Measurements from ENCODE around the gene HRH3. TPM values are rescaled to one million over a fixed set of nuclear protein-coding genes. Genes with fewer than 3 reads are reported as not detected.

The HRH3 gene
- total RNA-seq, 1 donor from 2014 or later = 0.07 TPM

DNA sequence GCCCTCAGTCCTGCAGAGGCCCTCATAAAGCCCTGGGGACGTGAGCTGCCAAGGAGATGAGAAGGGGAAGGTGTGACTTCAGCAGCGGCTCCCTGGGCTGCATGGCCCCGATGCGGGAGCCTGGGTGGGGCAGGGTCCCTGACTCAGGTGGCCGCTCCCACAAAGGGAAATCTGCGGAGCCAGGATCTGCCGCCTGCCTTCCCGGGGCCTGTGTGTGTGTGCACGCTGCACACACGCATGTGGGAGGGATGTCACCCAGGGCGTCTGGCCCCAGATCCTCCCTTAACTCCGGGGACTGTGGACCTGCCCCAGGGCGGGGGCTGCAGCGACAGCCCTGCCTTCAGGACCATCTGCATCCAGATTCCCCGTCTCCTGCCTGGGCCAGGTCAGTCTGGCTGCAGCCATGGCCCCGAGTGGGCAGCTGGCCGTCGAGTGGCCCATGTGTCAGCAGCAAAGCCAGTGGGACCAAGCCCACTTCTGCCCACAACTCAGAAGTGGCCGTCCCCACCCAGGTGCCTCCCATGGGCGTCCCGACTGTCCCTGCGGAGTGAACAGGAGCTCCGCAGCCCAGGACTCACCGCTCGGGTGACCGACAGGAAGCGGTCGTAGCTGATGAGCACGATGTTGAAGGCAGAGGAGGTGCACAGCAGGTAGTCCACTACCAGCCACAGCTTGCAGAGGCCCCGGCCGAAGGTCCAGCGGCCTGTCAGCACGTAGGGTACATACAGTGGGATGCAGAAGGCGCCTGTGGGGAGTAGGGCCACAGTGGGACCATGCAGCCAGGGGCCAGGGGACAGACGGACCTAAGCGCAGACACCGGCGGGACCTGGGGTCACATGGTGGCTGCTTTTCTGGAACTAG lies 1.9 kb downstream of the HRH3 start:
- Histone ChIP-seq H3K79me2 (ENCODE audit: insufficient read depth, low read length) (no peaks in the 10 kb centered on the region), H3K9me3 (ENCODE audit: insufficient read depth, low read depth, low read length) (no peaks in the 10 kb centered on the region), H3K4me1 (ENCODE audit: insufficient read depth, low read length) (no peaks in the 10 kb centered on the region), H3K27ac (ENCODE audit: low read depth, low read length) (no peak overlapping the region), H4K20me1 (ENCODE audit: insufficient read depth, low read length) (peaks cover 6% of the 10 kb centered on the region), H3K9ac (ENCODE audit: low read length) (no peak overlapping the region), H3K4me3 (ENCODE audit: insufficient read depth, low read depth, low read length) (no peak overlapping the region), H3K36me3 (ENCODE audit: insufficient read depth, low read length) (no peaks in the 10 kb centered on the region), H3K27me3 (ENCODE audit: insufficient read depth, low read length) (peaks cover 37% of the 10 kb centered on the region), H2AFZ (ENCODE audit: low read depth, low read length) (no peak overlapping the region), H3K4me2 (ENCODE audit: low read length) (no peak overlapping the region)
- no peak overlapping the region for H3K27ac Mint-ChIP-seq (ENCODE audit: unreplicated experiment)
- H3K9me3 Mint-ChIP-seq (ENCODE audit: unreplicated experiment) = no peaks in the 10 kb centered on the region
- DNase-seq (ENCODE audit: low read depth) (no peak), FAIRE-seq (no peak)
- no peak for TF ChIP-seq EZH2 (IDR thresholded peaks at IDR 0.05; ENCODE audit: insufficient read depth, low read length)
- TF ChIP-seq, protein P1, sequence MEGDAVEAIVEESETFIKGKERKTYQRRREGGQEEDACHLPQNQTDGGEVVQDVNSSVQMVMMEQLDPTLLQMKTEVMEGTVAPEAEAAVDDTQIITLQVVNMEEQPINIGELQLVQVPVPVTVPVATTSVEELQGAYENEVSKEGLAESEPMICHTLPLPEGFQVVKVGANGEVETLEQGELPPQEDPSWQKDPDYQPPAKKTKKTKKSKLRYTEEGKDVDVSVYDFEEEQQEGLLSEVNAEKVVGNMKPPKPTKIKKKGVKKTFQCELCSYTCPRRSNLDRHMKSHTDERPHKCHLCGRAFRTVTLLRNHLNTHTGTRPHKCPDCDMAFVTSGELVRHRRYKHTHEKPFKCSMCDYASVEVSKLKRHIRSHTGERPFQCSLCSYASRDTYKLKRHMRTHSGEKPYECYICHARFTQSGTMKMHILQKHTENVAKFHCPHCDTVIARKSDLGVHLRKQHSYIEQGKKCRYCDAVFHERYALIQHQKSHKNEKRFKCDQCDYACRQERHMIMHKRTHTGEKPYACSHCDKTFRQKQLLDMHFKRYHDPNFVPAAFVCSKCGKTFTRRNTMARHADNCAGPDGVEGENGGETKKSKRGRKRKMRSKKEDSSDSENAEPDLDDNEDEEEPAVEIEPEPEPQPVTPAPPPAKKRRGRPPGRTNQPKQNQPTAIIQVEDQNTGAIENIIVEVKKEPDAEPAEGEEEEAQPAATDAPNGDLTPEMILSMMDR (IDR thresholded peaks at IDR 0.05; ENCODE audit: insufficient read depth, low read depth, low read length) = no peak
- peaks cover 2% of the 10 kb centered on the region for H3K4me1 Mint-ChIP-seq (ENCODE audit: low read depth, unreplicated experiment)
- H3K36me3 Mint-ChIP-seq (ENCODE audit: low read depth, unreplicated experiment) = no peaks in the 10 kb centered on the region
- peaks cover 61% of the 10 kb centered on the region for H3K27me3 Mint-ChIP-seq (ENCODE audit: low read depth, unreplicated experiment)
- H3K4me3 Mint-ChIP-seq (ENCODE audit: unreplicated experiment) = no peak overlapping the region

DNA sequence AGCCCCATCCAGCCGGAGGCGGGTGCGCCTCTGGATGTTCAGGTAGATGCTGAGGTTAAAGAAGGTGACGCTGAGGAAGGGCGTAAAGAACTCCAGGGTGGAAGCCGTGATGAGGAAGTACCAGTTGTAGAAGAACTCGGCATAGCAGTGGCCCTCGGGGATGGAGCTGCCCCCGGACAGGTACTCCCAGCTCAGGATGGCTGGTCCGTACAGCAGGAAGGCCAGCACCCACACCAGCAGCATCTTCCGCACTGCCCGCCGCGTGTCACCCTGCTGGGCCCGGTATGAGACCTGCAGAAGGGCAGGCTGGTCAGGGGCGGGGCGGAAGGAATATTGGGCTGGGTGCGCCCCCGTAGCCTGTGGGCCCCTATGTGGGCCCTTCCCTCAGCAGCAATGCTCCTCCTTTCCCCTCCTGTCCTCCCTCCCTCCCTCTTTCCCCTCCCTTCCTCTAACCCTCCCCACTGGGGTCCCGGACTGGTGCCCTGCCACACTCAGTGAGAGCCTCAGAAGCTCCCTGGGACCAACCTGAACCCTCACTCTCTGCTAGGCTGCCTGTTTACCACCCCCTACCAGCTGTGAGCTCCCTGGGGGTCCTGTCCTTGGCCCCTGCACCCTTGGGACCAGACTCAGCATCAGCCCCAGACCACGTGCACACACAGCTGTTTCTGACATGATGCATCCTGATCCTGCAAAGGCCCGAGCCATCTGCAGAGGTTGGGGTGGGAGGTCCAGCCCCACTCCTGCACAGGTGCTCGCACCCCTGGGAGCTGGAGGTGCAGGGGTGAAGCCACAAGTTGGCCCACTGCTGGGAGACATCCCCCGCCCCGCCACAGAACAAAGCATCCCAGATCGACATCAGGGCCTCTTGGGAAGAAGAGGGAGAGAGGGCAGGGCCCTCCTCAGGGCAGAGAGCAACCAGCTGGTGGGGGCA lies 3.2 kb downstream of the HRH3 start:
- H3K4me1 ChIP-seq (ENCODE audit: insufficient read depth, low read length) = no peaks in the 10 kb centered on the region
- peaks cover 37% of the 10 kb centered on the region for H3K27me3 ChIP-seq (ENCODE audit: insufficient read depth, low read length)
- TF ChIP-seq EZH2 (IDR thresholded peaks at IDR 0.05; ENCODE audit: insufficient read depth, low read length) = no peak
- TF ChIP-seq, protein P1 (IDR thresholded peaks at IDR 0.05; ENCODE audit: insufficient read depth, low read depth, low read length) = no peak
- peaks cover 6% of the 10 kb centered on the region for H4K20me1 ChIP-seq (ENCODE audit: insufficient read depth, low read length)
- no peaks in the 10 kb centered on the region for H3K9me3 ChIP-seq (ENCODE audit: insufficient read depth, low read depth, low read length)
- no peak overlapping the region for H3K9ac ChIP-seq (ENCODE audit: low read length)
- no peak overlapping the region for H2AFZ ChIP-seq (ENCODE audit: low read depth, low read length)
- Mint-ChIP-seq H3K27me3 (ENCODE audit: low read depth, unreplicated experiment) (peaks cover 53% of the 10 kb centered on the region), H3K4me3 (ENCODE audit: unreplicated experiment) (no peak overlapping the region), H3K9me3 (ENCODE audit: unreplicated experiment) (no peaks in the 10 kb centered on the region), H3K36me3 (ENCODE audit: low read depth, unreplicated experiment) (no peaks in the 10 kb centered on the region), H3K27ac (ENCODE audit: unreplicated experiment) (no peak overlapping the region), H3K4me1 (ENCODE audit: low read depth, unreplicated experiment) (peaks cover 2% of the 10 kb centered on the region)
- H3K79me2 ChIP-seq (ENCODE audit: insufficient read depth, low read length) = no peaks in the 10 kb centered on the region
- H3K4me2 ChIP-seq (ENCODE audit: low read length) = no peak overlapping the region
- no peak overlapping the region for H3K27ac ChIP-seq (ENCODE audit: low read depth, low read length)
- no peak for FAIRE-seq
- no peaks in the 10 kb centered on the region for H3K36me3 ChIP-seq (ENCODE audit: insufficient read depth, low read length)
- no peak overlapping the region for H3K4me3 ChIP-seq (ENCODE audit: insufficient read depth, low read depth, low read length)
- DNase-seq (ENCODE audit: low read depth) = no peak

Data from astrocyte (in vitro differentiated cells and primary cell).